Mucosa of stomach (tissue), 1 donor: ENCODE measurements around the gene FOSL1.
A peak's percentile ranks its signal among the peaks of the same experiment; 100 is the strongest.

Experiments
- H3K27me3 ChIP-seq: one replicate; pipeline ENCODE4 v1.7.0; 2013; ENCODE audit warnings: mild to moderate bottlenecking, low read length; ENCODE audit not compliant: control insufficient read depth, insufficient read depth
- H3K36me3 ChIP-seq: one replicate; pipeline ENCODE4 v1.7.0; 2013; ENCODE audit warnings: low read length; ENCODE audit not compliant: control insufficient read depth, insufficient read depth
- H3K4me1 ChIP-seq: one replicate; pipeline ENCODE4 v1.7.0; 2013; ENCODE audit warnings: mild to moderate bottlenecking, low read length; ENCODE audit not compliant: control insufficient read depth, insufficient read depth
- H3K4me3 ChIP-seq: one replicate; pipeline ENCODE4 v1.7.0; 2013; ENCODE audit warnings: low read length
- H3K9ac ChIP-seq: one replicate; pipeline ENCODE4 v1.7.0; 2013; ENCODE audit warnings: mild to moderate bottlenecking, low read length, moderate library complexity
- H3K9me3 ChIP-seq: one replicate; pipeline ENCODE4 v1.7.0; 2013; ENCODE audit warnings: mild to moderate bottlenecking, low read length, moderate library complexity; ENCODE audit not compliant: control insufficient read depth
- donor health status: Pancreatic carcinoma.

Gene FOSL1

GRCh38 chr11:65900125-65900898 is at the start of gene FOSL1:
Gene FOSL1 (minus strand): TSS chr11:65900388. CDS start chr11:65900339, 49 bp downstream.
- Histone ChIP-seq H3K9ac (peak within 1 kb of the TSS; percentile 62), H3K9me3 (no peaks in the 10 kb centered on the region), H3K4me3 (peak within 1 kb of the TSS; percentile 31), H3K27me3 (peaks cover 6% of the 10 kb centered on the region), H3K36me3 (no peaks in the 10 kb centered on the region), H3K4me1 (peaks cover 21% of the 10 kb centered on the region)

DNA sequence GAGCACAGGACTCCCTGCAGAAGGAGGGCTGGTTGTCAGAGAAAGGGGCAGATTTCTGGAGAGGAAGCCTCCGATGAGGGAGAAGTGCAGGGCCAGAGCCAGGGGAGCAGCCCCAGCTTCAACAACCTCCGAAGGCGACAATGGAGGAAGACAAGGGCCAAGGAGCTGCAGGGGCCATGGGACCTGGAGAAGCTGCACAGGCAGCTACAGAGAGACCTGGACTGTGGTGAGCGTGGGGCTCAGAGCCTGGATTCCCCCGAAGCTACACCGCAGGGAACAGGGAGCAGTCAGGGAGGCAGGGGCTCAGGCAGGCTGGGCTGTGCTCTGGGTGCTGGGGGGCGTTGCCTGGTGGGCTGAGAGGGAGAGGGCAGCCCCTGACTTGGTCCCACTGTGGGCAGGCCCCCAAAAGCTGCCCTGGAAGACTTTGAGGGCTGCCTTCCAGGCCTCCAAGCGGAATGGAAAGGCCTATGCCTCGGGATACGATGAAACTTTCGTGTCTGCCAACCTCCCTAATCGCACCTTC is 47.5 kb upstream of the FOSL1 start:
- H3K27me3 ChIP-seq, result peaks cover 2% of the 10 kb centered on the region
- no peak overlapping the region for H3K4me3 ChIP-seq
- H3K9me3 ChIP-seq, result no peaks in the 10 kb centered on the region
- H3K4me1 ChIP-seq, result no peaks in the 10 kb centered on the region
- no peaks in the 10 kb centered on the region for H3K36me3 ChIP-seq
- no peak overlapping the region for H3K9ac ChIP-seq

- no peaks in the 10 kb centered on the region for H3K4me1 ChIP-seq
- no peaks in the 10 kb centered on the region for H3K36me3 ChIP-seq
- H3K4me3 ChIP-seq, result no peak overlapping the region
- no peaks in the 10 kb centered on the region for H3K9me3 ChIP-seq
- H3K9ac ChIP-seq, result no peak overlapping the region
- H3K27me3 ChIP-seq, result peaks cover 2% of the 10 kb centered on the region
Observed at GRCh38 chr11:65947133-65947532, 46.9 kb upstream of the FOSL1 start.

DNA sequence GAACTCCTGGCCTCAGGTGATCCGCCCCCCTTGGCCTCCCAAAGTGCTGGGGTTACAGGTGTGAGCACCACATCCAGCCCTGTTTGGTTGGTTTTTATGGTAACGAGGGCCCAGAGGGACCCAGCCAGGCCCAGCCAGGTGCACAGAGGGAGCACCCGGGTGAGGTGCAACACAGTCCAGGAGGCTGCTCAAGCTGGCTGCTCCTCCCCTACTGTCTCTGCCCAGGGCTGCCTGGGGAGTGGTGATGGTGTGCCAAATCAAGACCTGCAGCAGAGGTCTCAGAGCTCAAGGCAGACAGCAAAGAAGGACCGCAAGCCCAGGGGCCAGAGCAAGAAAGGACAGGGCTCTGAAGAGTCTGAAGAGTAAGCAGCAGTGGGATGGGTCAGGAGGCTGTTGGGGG is 46.5 kb upstream of the FOSL1 start:
- Histone ChIP-seq H3K9me3 (no peaks in the 10 kb centered on the region), H3K4me3 (no peak overlapping the region), H3K27me3 (peaks cover 2% of the 10 kb centered on the region), H3K4me1 (no peaks in the 10 kb centered on the region), H3K9ac (no peak overlapping the region), H3K36me3 (no peaks in the 10 kb centered on the region)

DNA sequence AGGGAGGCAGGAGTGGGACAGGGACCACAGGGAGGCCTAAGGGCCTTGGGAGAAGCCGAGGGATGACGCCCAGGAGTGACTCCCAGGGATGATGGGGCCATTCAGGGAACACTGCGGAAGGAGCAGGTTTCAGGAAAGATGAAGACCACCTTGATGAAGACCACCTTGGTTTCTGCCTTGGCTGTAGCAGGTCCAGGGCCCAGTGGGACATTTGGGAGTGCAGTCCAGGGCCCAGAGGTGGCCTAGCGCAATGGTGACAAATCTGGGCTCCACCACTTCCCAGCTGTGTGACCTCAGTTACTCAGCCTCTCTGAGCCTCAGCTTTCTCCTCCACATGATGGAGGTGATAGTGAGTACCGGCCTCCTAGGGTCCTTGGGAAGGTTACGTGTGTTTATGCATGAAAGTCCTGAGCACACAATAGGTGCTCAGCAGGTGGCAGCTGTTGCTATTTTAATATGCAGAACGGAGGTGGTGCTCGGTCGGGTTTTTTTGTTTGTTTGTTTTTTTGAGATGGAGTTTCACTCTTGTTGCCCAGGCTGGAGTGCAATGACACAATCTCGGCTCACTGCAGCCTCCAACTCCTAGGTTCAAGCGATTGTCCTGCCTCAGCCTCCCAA is 45.9 kb upstream of the FOSL1 start:
- Histone ChIP-seq H3K9ac (no peak overlapping the region), H3K4me1 (no peaks in the 10 kb centered on the region), H3K4me3 (no peak overlapping the region), H3K9me3 (no peaks in the 10 kb centered on the region), H3K27me3 (peaks cover 2% of the 10 kb centered on the region), H3K36me3 (no peaks in the 10 kb centered on the region)

DNA sequence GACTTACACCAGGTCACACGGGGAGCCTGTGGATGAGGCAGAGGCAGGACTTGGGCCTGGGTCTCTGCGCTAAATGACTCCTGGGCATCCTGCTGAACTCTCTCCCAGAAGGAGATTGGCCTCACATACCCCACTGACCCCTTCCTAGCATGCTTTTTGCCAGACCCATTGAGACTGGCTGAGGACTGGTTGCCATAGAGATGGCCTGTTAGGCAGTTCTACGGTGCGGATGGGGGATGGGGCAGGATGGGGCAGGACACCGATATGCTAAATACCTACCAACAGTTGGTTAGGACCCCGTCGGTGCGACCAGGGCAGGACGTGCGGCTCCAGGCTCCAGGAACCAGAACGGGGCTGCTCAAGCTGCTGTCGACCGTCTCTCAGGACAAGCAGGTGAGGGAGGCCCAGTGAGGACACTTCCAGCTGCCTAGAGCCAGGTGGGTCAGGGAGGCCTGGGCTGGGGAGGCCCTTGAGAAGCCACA is 45.3 kb upstream of the FOSL1 start, which contains the start of gene TSGA10IP:
TSGA10IP (plus strand) TSS at position 51 of the 482 bp plus-strand sequence; CDS start at position 247, 196 bp downstream.
- H3K4me3 ChIP-seq, result no peak within 1 kb of the TSS
- no peaks in the 10 kb centered on the region for H3K4me1 ChIP-seq
- H3K36me3 ChIP-seq, result no peaks in the 10 kb centered on the region
- no peak within 1 kb of the TSS for H3K9ac ChIP-seq
- no peaks in the 10 kb centered on the region for H3K9me3 ChIP-seq
- peaks cover 2% of the 10 kb centered on the region for H3K27me3 ChIP-seq

DNA sequence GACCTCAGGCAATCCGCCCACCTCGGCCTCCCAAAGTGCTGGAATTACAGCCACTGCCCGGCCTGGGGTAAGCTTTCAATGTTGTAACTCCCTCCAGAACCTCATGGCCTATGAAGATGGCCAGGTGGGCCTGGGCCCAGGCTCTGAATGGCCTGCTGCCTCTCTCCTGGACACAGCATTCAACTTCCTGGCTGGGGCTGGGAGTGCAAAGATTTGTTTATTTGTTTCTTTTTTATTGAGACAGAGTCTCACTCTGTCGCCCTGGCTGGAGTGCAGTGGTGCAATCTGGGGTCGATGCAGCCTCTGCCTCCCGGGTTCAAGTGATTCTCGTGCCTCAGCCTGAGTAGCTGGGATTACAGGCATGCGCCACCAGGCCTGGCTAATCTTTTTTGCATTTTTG is 44.6 kb upstream of the FOSL1 start:
- Histone ChIP-seq H3K4me1 (no peaks in the 10 kb centered on the region), H3K4me3 (no peak overlapping the region), H3K27me3 (peaks cover 2% of the 10 kb centered on the region), H3K9ac (no peak overlapping the region), H3K36me3 (no peaks in the 10 kb centered on the region), H3K9me3 (no peaks in the 10 kb centered on the region)

GRCh38 chr11:65944191-65944590 is 44.0 kb upstream of the FOSL1 start:
- Histone ChIP-seq H3K27me3 (peaks cover 2% of the 10 kb centered on the region), H3K9ac (no peak overlapping the region), H3K4me3 (no peak overlapping the region), H3K36me3 (no peaks in the 10 kb centered on the region), H3K4me1 (no peaks in the 10 kb centered on the region), H3K9me3 (no peaks in the 10 kb centered on the region)

DNA sequence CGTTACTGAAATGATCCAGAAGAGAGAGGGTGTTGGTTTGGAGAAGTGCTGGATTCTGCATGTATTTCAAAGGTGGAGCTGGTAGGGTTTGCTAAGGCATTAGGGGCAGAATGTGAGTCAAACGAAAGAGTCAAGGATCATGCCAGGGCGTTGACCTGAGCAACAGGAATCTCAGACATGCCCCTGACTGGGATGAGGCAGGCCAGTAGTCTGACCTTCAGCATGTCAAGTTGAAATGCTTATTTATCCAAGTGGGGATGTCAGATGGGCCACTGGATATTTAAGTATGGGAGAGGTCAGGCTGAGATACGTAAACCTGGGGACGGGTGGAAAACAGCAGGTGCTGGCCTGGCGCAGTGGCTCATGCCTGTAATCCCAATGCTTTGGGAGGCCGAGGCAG is 42.3 kb upstream of the FOSL1 start:
- no peak overlapping the region for H3K9ac ChIP-seq
- H3K36me3 ChIP-seq, result no peaks in the 10 kb centered on the region
- H3K4me3 ChIP-seq, result no peak overlapping the region
- peaks cover 2% of the 10 kb centered on the region for H3K27me3 ChIP-seq
- no peaks in the 10 kb centered on the region for H3K4me1 ChIP-seq
- no peaks in the 10 kb centered on the region for H3K9me3 ChIP-seq

DNA sequence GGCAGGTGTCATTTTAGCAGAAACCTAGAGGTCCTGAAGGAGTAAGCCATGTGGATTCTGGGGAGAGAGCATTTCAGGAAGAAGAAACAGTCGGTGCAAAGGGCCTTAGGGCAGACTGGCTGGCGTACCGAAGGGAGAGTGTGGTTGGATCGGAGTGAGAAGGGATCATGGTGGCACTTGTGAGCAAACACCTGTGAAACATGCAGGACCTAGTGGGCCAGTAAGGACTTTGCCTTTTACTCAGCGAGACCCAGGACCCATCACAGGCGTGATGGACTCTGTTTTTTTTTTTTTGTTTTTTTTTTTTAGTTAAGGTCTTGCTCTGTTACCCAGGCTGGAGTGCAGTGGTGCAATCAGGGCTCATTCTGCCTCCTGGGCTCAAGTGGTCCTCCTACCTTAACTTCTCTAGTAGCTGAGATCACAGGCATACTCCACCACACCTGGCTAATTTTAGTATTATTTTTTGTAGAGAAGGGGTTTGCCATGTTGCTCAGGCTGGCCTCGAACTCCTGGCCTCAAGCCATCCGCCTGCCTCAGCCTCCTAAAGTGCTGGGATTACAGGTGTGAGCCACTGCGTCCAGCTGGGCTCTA is 41.6 kb upstream of the FOSL1 start:
- H3K27me3 ChIP-seq, result peaks cover 2% of the 10 kb centered on the region
- H3K36me3 ChIP-seq, result no peaks in the 10 kb centered on the region
- no peaks in the 10 kb centered on the region for H3K4me1 ChIP-seq
- H3K9me3 ChIP-seq, result no peaks in the 10 kb centered on the region
- no peak overlapping the region for H3K4me3 ChIP-seq
- H3K9ac ChIP-seq, result no peak overlapping the region

- H3K4me1 ChIP-seq, result no peaks in the 10 kb centered on the region
- no peak overlapping the region for H3K4me3 ChIP-seq
Observed at GRCh38 chr11:65937766-65938165, 37.6 kb upstream of the FOSL1 start.

GRCh38 chr11:65934014-65934413 is 33.8 kb upstream of the FOSL1 start:
- Histone ChIP-seq H3K27me3 (peaks cover 4% of the 10 kb centered on the region), H3K4me3 (no peak overlapping the region), H3K9me3 (no peaks in the 10 kb centered on the region), H3K9ac (no peak overlapping the region), H3K4me1 (no peaks in the 10 kb centered on the region), H3K36me3 (no peaks in the 10 kb centered on the region)

More at GRCh38 chr11:65937766-65938165, 37.6 kb upstream of the FOSL1 start:
- no peaks in the 10 kb centered on the region for H3K9me3 ChIP-seq
- no peaks in the 10 kb centered on the region for H3K36me3 ChIP-seq
- no peak overlapping the region for H3K9ac ChIP-seq
- H3K27me3 ChIP-seq, result peaks cover under 1% of the 10 kb centered on the region
